Measurements from ENCODE around the gene ATCAY. TPM values are rescaled to one million over a fixed set of nuclear protein-coding genes. Genes with fewer than 3 reads are reported as not detected.

ATCAY gene
- total RNA-seq, 1 experiment from 2014 or later = not detected

DNA sequence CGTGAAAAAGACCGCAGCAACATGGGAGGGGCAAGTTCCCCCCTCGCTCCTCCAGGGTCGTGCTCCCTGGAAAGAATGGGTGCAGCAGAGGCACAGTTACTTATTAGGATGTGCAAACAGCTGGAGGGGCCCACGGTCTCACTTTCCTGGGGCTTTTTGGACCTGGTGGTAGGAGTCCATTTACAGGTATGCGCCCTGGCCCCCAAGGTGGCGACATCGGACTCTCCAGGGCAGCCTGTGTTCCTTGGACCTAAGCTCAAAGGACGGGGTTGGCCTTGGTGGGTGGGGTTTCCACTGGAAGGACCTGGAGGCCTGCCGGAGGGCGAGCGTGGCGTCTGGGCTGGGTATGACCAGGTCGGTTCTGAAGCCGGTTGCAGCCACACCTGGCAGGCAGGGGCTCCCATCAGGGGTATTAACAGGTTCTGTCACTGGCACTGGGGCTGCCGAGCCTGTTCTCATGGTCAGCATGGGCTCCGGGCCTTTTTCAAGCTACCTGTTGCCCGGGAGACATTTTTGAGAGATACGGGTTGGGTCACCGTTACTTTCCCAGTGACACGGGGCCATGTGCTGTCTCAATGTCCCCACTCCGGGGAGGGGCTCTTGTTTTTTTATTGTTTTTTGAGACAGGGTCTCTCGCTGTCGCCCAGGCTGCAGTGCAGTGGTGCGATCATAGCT, 17.5 kb upstream of the ATCAY start:
- BruUV-seq (replicated peaks) = no TSS peak
- CTCF ChIA-PET = interaction anchor here (0.6 to 0.7 kb wide), 5 partner anchors 14 to 391 kb away, joined by 3 read pairs; no protein-coding TSS in a partner anchor
- Mint-ChIP-seq H3K9me3 (ENCODE audit: unreplicated experiment) (no peaks in the 10 kb centered on the region), H3K27ac (ENCODE audit: low read depth, unreplicated experiment) (no peak overlapping the region), H3K36me3 (ENCODE audit: insufficient read depth, unreplicated experiment) (no peaks in the 10 kb centered on the region), H3K27me3 (ENCODE audit: insufficient read depth, unreplicated experiment) (peaks cover 95% of the 10 kb centered on the region), H3K4me3 (ENCODE audit: unreplicated experiment) (no peak overlapping the region), H3K4me1 (ENCODE audit: insufficient read depth, unreplicated experiment) (no peaks in the 10 kb centered on the region)
- intact Hi-C loops (cut with micrococcal nuclease) = no loop called here
- DNase-seq (ENCODE audit: unreplicated experiment) = no peak
- TF ChIP-seq, protein P1, sequence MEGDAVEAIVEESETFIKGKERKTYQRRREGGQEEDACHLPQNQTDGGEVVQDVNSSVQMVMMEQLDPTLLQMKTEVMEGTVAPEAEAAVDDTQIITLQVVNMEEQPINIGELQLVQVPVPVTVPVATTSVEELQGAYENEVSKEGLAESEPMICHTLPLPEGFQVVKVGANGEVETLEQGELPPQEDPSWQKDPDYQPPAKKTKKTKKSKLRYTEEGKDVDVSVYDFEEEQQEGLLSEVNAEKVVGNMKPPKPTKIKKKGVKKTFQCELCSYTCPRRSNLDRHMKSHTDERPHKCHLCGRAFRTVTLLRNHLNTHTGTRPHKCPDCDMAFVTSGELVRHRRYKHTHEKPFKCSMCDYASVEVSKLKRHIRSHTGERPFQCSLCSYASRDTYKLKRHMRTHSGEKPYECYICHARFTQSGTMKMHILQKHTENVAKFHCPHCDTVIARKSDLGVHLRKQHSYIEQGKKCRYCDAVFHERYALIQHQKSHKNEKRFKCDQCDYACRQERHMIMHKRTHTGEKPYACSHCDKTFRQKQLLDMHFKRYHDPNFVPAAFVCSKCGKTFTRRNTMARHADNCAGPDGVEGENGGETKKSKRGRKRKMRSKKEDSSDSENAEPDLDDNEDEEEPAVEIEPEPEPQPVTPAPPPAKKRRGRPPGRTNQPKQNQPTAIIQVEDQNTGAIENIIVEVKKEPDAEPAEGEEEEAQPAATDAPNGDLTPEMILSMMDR (IDR thresholded peaks at IDR 0.05; ENCODE audit: unreplicated experiment) = no peak
- POLR2A ChIA-PET = no interaction called here

- POLR2A ChIA-PET = no interaction called here
These were observed 16.8 kb upstream of the ATCAY start for GRCh38 chr19:3863648-3864047.

DNA sequence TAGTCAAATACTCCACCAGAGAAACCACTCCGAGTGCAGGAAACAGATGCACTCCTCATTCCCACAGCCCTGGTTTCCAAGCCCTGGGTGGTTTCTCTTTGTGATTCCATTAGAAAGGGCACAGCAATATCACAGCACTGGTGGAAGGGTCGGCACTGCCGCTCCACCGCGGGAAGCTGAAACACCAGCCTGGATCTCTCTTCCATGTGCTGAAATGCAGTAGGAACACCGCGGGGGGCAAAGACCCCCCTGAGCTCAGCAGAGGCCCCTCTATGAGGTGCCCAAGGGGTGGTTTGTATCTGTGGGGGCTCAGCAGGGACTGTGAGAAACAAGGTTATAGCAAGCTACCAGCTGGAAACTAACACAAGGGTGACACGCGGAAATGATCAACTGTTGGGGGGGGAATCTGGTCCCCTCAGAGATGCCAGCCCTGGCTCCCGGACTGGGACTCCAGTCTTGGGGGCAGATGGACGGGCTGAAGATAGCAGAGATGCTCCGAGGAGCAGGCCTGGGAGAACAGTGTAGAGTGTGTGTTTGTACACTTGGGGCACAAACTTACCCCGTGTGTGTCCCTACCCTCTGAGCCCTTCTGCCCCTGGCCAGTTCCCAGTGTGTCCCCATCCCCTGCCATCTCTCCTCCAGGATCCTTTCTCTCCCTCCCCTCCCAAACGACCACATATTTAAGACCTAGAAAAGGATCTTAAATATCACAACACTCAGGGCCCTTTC, 13.4 kb upstream of the ATCAY start:
- intact Hi-C loops (cut with micrococcal nuclease) = no loop called here
- TF ChIP-seq, protein P1 (IDR thresholded peaks at IDR 0.05; ENCODE audit: unreplicated experiment) = no peak
- peaks cover 89% of the 10 kb centered on the region for H3K27me3 Mint-ChIP-seq (ENCODE audit: insufficient read depth, unreplicated experiment)
- H3K36me3 Mint-ChIP-seq (ENCODE audit: insufficient read depth, unreplicated experiment) = no peaks in the 10 kb centered on the region
- no peaks in the 10 kb centered on the region for H3K9me3 Mint-ChIP-seq (ENCODE audit: unreplicated experiment)
- no peak overlapping the region for H3K4me3 Mint-ChIP-seq (ENCODE audit: unreplicated experiment)
- ChIA-PET CTCF (no interaction called here), POLR2A (no interaction called here)
- no peaks in the 10 kb centered on the region for H3K4me1 Mint-ChIP-seq (ENCODE audit: insufficient read depth, unreplicated experiment)
- BruUV-seq (replicated peaks) = no TSS peak
- no peak for DNase-seq (ENCODE audit: unreplicated experiment)
- H3K27ac Mint-ChIP-seq (ENCODE audit: low read depth, unreplicated experiment) = no peak overlapping the region

More at GRCh38 chr19:3863648-3864047, 16.8 kb upstream of the ATCAY start:
- intact Hi-C loops (cut with micrococcal nuclease) = no loop called here
- H3K4me3 Mint-ChIP-seq (ENCODE audit: unreplicated experiment) = no peak overlapping the region
- no peaks in the 10 kb centered on the region for H3K4me1 Mint-ChIP-seq (ENCODE audit: insufficient read depth, unreplicated experiment)
- no peak overlapping the region for H3K27ac Mint-ChIP-seq (ENCODE audit: low read depth, unreplicated experiment)
- H3K27me3 Mint-ChIP-seq (ENCODE audit: insufficient read depth, unreplicated experiment) = peaks cover 95% of the 10 kb centered on the region
- TF ChIP-seq, protein P1 (IDR thresholded peaks at IDR 0.05; ENCODE audit: unreplicated experiment) = no peak
- H3K36me3 Mint-ChIP-seq (ENCODE audit: insufficient read depth, unreplicated experiment) = no peaks in the 10 kb centered on the region
- BruUV-seq (replicated peaks) = no TSS peak
- H3K9me3 Mint-ChIP-seq (ENCODE audit: unreplicated experiment) = no peaks in the 10 kb centered on the region
- DNase-seq (ENCODE audit: unreplicated experiment) = no peak
- CTCF ChIA-PET = interaction anchor here (0.6 kb wide), 1 partner anchor 29 kb away, joined by 3 read pairs; no protein-coding TSS in a partner anchor

DNA sequence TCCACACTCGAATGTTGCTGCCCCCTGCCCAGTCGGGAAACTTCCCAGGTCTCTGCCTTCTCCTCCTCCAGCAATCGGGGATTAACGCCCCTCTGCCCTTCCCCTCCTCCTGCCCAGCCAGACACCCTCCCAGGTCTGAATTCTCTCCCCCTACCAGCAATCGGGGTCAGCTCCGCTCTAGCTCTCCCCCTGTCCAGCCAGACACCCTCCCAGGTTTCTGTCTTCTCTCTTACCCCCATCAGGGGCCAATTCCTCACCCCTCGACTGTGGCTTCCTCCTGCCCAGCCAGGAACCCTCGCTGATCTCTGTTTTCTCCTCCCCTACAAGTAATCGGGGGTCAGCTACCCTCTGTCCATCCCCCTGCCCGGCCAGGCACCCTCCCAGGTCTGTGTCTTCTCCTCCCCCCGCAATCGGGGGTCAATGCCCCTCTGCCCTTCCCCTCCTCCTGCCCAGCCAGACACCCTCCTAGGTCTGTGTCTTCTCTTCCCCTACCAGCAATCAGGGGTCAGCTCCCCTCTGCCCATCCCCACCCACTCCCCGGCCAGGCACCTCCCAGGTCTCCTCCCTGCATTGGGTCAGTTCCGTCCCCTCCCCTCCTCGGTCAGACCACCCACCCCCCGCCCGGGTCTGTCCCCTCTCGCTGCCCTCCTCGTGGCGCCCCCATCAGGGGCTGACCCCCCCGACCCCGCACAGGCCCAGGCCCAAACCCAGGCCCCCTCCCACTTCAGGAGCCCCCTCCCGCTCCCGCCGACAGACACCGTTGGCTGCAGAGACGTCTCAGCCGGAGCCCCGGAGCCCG, 12.3 kb upstream of the ATCAY start:
- POLR2A ChIA-PET = no interaction called here
- TF ChIP-seq, protein P1 (IDR thresholded peaks at IDR 0.05; ENCODE audit: unreplicated experiment) = no peak
- no peaks in the 10 kb centered on the region for H3K4me1 Mint-ChIP-seq (ENCODE audit: insufficient read depth, unreplicated experiment)
- no peaks in the 10 kb centered on the region for H3K9me3 Mint-ChIP-seq (ENCODE audit: unreplicated experiment)
- DNase-seq (ENCODE audit: unreplicated experiment) = no peak
- intact Hi-C loops (cut with micrococcal nuclease) = no loop called here
- H3K36me3 Mint-ChIP-seq (ENCODE audit: insufficient read depth, unreplicated experiment) = no peaks in the 10 kb centered on the region
- no peak overlapping the region for H3K4me3 Mint-ChIP-seq (ENCODE audit: unreplicated experiment)
- BruUV-seq (replicated peaks) = no TSS peak
- H3K27me3 Mint-ChIP-seq (ENCODE audit: insufficient read depth, unreplicated experiment) = peaks cover 78% of the 10 kb centered on the region
- CTCF ChIA-PET = no interaction called here
- no peak overlapping the region for H3K27ac Mint-ChIP-seq (ENCODE audit: low read depth, unreplicated experiment)
